ENCODE measurements around the gene UNC45B.

The UNC45B gene

GRCh38 chr17:35130392-35130791 is 17.2 kb upstream of the UNC45B start:
- DNase-seq (ENCODE audit: low spot score) (no peak), ATAC-seq (ENCODE audit: low read depth) (no peak)
- Histone ChIP-seq H3K4me3 (ENCODE audit: severe bottlenecking) (no peak overlapping the region), H3K4me1 (ENCODE audit: insufficient read depth, poor library complexity, severe bottlenecking) (no peaks in the 10 kb centered on the region), H3K27ac (ENCODE audit: poor library complexity, severe bottlenecking) (no peak overlapping the region), H3K27me3 (ENCODE audit: insufficient read depth, poor library complexity, severe bottlenecking) (no peaks in the 10 kb centered on the region), H3K36me3 (ENCODE audit: low read depth) (peaks cover 39% of the 10 kb centered on the region), H3K9me3 (ENCODE audit: severe bottlenecking) (no peaks in the 10 kb centered on the region)
- TF ChIP-seq CTCF (IDR thresholded peaks at IDR 0.05; ENCODE audit: poor library complexity, severe bottlenecking), result no peak

- TF ChIP-seq CTCF (IDR thresholded peaks at IDR 0.05; ENCODE audit: poor library complexity, severe bottlenecking), result no peak
- no peak overlapping the region for H3K27ac ChIP-seq (ENCODE audit: poor library complexity, severe bottlenecking)
- ATAC-seq (ENCODE audit: low read depth), result no peak
- H3K9me3 ChIP-seq (ENCODE audit: severe bottlenecking), result no peaks in the 10 kb centered on the region
- H3K27me3 ChIP-seq (ENCODE audit: insufficient read depth, poor library complexity, severe bottlenecking), result no peaks in the 10 kb centered on the region
- no peak for DNase-seq (ENCODE audit: low spot score)
- no peaks in the 10 kb centered on the region for H3K4me1 ChIP-seq (ENCODE audit: insufficient read depth, poor library complexity, severe bottlenecking)
- H3K36me3 ChIP-seq (ENCODE audit: low read depth), result peaks cover 56% of the 10 kb centered on the region
- H3K4me3 ChIP-seq (ENCODE audit: severe bottlenecking), result no peak overlapping the region
Observed at GRCh38 chr17:35132099-35132498, 15.5 kb upstream of the UNC45B start.

- no peak for ATAC-seq (ENCODE audit: low read depth)
- no peak for TF ChIP-seq CTCF (IDR thresholded peaks at IDR 0.05; ENCODE audit: poor library complexity, severe bottlenecking)
- DNase-seq (ENCODE audit: low spot score), result no peak
- Histone ChIP-seq H3K9me3 (ENCODE audit: severe bottlenecking) (no peaks in the 10 kb centered on the region), H3K27ac (ENCODE audit: poor library complexity, severe bottlenecking) (no peak overlapping the region), H3K36me3 (ENCODE audit: low read depth) (peaks cover 65% of the 10 kb centered on the region), H3K4me1 (ENCODE audit: insufficient read depth, poor library complexity, severe bottlenecking) (no peaks in the 10 kb centered on the region), H3K27me3 (ENCODE audit: insufficient read depth, poor library complexity, severe bottlenecking) (no peaks in the 10 kb centered on the region), H3K4me3 (ENCODE audit: severe bottlenecking) (no peak overlapping the region)
Observed at GRCh38 chr17:35132816-35133550, 14.6 kb upstream of the UNC45B start.

DNA sequence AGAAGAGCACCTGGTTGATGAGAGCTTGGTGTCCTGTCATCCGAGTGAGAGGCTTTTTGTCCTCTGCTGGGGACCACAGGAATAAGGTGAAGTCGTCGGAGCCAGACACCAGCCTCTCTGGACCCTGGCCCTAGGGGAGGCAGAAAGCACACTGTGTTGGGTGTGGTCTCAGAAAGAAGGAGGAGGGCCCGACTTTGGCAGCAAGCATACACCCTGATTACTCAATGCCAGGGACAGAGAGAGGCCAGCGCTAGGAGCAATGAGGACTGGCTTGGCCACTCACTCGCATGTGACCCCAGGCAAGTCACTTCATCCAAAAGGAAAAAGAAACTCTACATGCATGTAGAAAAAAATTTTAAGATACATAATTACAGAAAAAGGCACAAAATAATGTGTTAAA is 12.3 kb upstream of the UNC45B start:
- no peaks in the 10 kb centered on the region for H3K27me3 ChIP-seq (ENCODE audit: insufficient read depth, poor library complexity, severe bottlenecking)
- H3K36me3 ChIP-seq (ENCODE audit: low read depth), result peaks cover 84% of the 10 kb centered on the region
- DNase-seq (ENCODE audit: low spot score) (no peak), ATAC-seq (ENCODE audit: low read depth) (no peak)
- no peak for TF ChIP-seq CTCF (IDR thresholded peaks at IDR 0.05; ENCODE audit: poor library complexity, severe bottlenecking)
- no peaks in the 10 kb centered on the region for H3K9me3 ChIP-seq (ENCODE audit: severe bottlenecking)
- no peaks in the 10 kb centered on the region for H3K4me1 ChIP-seq (ENCODE audit: insufficient read depth, poor library complexity, severe bottlenecking)
- no peak overlapping the region for H3K27ac ChIP-seq (ENCODE audit: poor library complexity, severe bottlenecking)
- no peak overlapping the region for H3K4me3 ChIP-seq (ENCODE audit: severe bottlenecking)

GRCh38 chr17:35138218-35138617 is 9.4 kb upstream of the UNC45B start:
- Histone ChIP-seq H3K9me3 (ENCODE audit: severe bottlenecking) (no peaks in the 10 kb centered on the region), H3K4me3 (ENCODE audit: severe bottlenecking) (no peak overlapping the region), H3K27ac (ENCODE audit: poor library complexity, severe bottlenecking) (no peak overlapping the region), H3K27me3 (ENCODE audit: insufficient read depth, poor library complexity, severe bottlenecking) (no peaks in the 10 kb centered on the region), H3K36me3 (ENCODE audit: low read depth) (peaks cover 76% of the 10 kb centered on the region), H3K4me1 (ENCODE audit: insufficient read depth, poor library complexity, severe bottlenecking) (peaks cover 4% of the 10 kb centered on the region)
- no peak for TF ChIP-seq CTCF (IDR thresholded peaks at IDR 0.05; ENCODE audit: poor library complexity, severe bottlenecking)
- DNase-seq (ENCODE audit: low spot score) (no peak), ATAC-seq (ENCODE audit: low read depth) (no peak)
